Heart left ventricle (tissue), 16 donors: ENCODE data around the gene NEK10. TPM values are rescaled to one million over a fixed set of nuclear protein-coding genes. Genes with fewer than 3 reads are reported as not detected.

Source experiments
- ATAC-seq, 4 donors: fragments of 200-7000 bp; cut with Tn5 transposase; one replicate each; pipeline ENCODE4 v1.9.1; 2020 to 2022; ENCODE audit warnings: moderate library complexity in 4 of 4, mild to moderate bottlenecking in 3 of 4, moderate number of reproducible peaks in 1 of 4
- DNase-seq, 5 donors: peaks; one replicate each; pipeline ENCODE4 v3.0.0-alpha.2; 2020
- H3K27ac ChIP-seq, 12 donors: fragments of 200-600 bp; sonication (generic) in 4 of 12; one replicate each; pipeline versions ENCODE4 v1.5.0 to v1.8.0; 2016 to 2022; ENCODE audit warnings: mild to moderate bottlenecking in 2 of 12
- H3K27me3 ChIP-seq, 9 donors: fragments of 200-600 bp; sonication (generic) in 2 of 9; one replicate each; pipeline versions ENCODE4 v1.5.1 to v1.8.0; 2016 to 2022; ENCODE audit warnings: mild to moderate bottlenecking in 3 of 9
- H3K36me3 ChIP-seq, 9 donors: fragments of 200-600 bp; sonication (generic) in 2 of 9; one replicate each; pipeline versions ENCODE4 v1.5.0 to v1.8.0; 2018 to 2022; ENCODE audit warnings: mild to moderate bottlenecking in 2 of 9
- H3K4me1 ChIP-seq, 12 donors: fragments of 200-600 bp; sonication (generic) in 4 of 12; one replicate each; pipeline versions ENCODE4 v1.5.0 to v1.8.0; 2016 to 2022; ENCODE audit warnings: mild to moderate bottlenecking in 3 of 12
- H3K4me3 ChIP-seq, 12 donors: fragments of 200-600 bp; sonication (generic) in 4 of 12; one replicate each; pipeline versions ENCODE4 v1.5.0 to v1.8.0; 2017 to 2022; ENCODE audit warnings: mild to moderate bottlenecking in 9 of 12, moderate library complexity in 4 of 12
- H3K9me3 ChIP-seq, 12 donors: fragments of 200-600 bp; sonication (generic) in 4 of 12; one replicate each; pipeline versions ENCODE4 v1.5.0 to v1.8.0; 2016 to 2022; ENCODE audit warnings: mild to moderate bottlenecking in 1 of 12
- CTCF ChIP-seq, 12 donors: fragments of 200-600 bp; sonication (generic) in 4 of 12; IDR thresholded peaks; one replicate each; pipeline versions ENCODE4 v1.5.0 to v1.8.0; 2018 to 2022; ENCODE audit warnings: antibody characterized with exemption in 12 of 12, mild to moderate bottlenecking in 5 of 12
- POLR2A ChIP-seq, 2 donors: fragments of 450-650 bp; IDR thresholded peaks; one replicate each; pipeline ENCODE4 v1.6.1; 2017; ENCODE audit warnings: antibody characterized with exemption in 2 of 2, mild to moderate bottlenecking in 2 of 2, moderate library complexity in 2 of 2
- WGBS, 4 donors: extraction: QIAGEN DNeasy Blood & Tissue Kit in 2 of 4; methylation state at CpG; one replicate each; pipeline versions ENCODE4 v1.1.5 to v1.1.7; 2013 to 2018; 5-methylcytosine and 5-hydroxymethylcytosine counted together
- intact Hi-C, 10 donors: fragments of 100-400 bp; cut with DNase I; formaldehyde crosslinking; loops; one replicate each; pipeline versions ENCODE4 v1.11.1 to v1.14.2; 2022
- polyA plus RNA-seq, 2 donors: library from polyadenylated mRNA; stranded (reverse); fragments of 200-250 nt; gene quantifications; one replicate each; pipeline ENCODE4 v1.2.3, GENCODE V29; 2013
- total RNA-seq, 9 donors: library from RNA; depleted of rRNA in 2 of 9; stranded (reverse); fragments of >200 nt in 2 of 9; fragmentation: NEBNext Ultra II Directional in 3 of 9; extraction: Animal tissue kit (Norgen Biotek cat#: 25700) in 3 of 9; gene quantifications; one replicate each; pipeline versions ENCODE4 v1.1.0 to v1.2.4, GENCODE V29; 2016 to 2023
- donor health status: ischemic (EF 13 %, LVEDD 7.1; RV severe dilation, severe dysfunction).
- donor health status: healthy with polysubstance abuse.
- donor health status: DM: no; HTN: yes; CAD: no.
- donor health status: DM: no; HTN: no; CAD: no.
- donor health status: ischemic (EF 25% LVEDD 6.9; RV normal size, moderate dysfunction).
- donor health status: ischemic (EF 25% LVEDD 5.7; RV mildly dilated, moderate dysfunction).
- donor health status: healthy.
- donor health status: DM: yes; HTN: yes; CAD: no.
- donor health status: ischemic (EF 35%, LVEDD 5.7; RV mildly dilated, moderate dysfunction).
- donor health status: nonischemic (EF 11% LVEDD 7.7; RV severe dilation, severe dysfunction).
- donor health status: DM: yes; HTN: yes; CAD: no.
- donor health status: PGD.
- donor health status: ischemic (EF 29% LVEDD 5.4; RV normal size, mild dysfunction).
- donor health status: nonischemic (EF 23%, LVEDD 6.1; RV moderate dilation, normal function).

NEK10 gene
- total and polyA plus RNA-seq, 11 donors = 0.72 to 22.5 (median 7.1) TPM

DNA sequence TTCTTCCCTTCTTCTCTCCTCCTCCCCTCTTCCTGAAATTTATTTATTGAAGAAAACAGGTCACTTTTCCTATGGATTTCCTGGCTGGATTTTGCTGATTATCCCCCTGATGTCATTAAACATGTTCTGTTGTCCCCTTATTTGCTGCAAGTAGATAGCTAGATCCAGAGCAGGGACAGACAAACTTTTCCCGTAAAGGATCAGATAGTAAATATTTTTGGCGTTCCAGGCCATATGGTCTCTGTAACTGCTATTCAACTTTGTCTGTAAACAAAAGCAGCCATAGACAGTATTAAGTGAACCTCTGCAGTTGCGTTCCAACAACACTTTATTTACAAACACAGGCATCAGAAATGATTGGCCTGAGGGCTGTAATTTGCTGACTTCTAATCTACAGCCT is 241.3 kb downstream of the NEK10 start:
- ATAC-seq (no peak), DNase-seq (no peak)
- Histone ChIP-seq H3K4me1 (no peaks in the 10 kb centered on the region), H3K27ac (no peak overlapping the region), H3K27me3 (no peaks in the 10 kb centered on the region), H3K9me3 (no peaks in the 10 kb centered on the region), H3K36me3 (no peaks in the 10 kb centered on the region), H3K4me3 (no peak overlapping the region)
- intact Hi-C loops = no loop called here
- no peak for TF ChIP-seq POLR2A (IDR thresholded peaks at IDR 0.05)
- TF ChIP-seq CTCF (IDR thresholded peaks at IDR 0.05) = no peak
- 62 to 88% (median 70%) methylated on average over 3 of the region's 3 CpGs for WGBS, 4 donors

DNA sequence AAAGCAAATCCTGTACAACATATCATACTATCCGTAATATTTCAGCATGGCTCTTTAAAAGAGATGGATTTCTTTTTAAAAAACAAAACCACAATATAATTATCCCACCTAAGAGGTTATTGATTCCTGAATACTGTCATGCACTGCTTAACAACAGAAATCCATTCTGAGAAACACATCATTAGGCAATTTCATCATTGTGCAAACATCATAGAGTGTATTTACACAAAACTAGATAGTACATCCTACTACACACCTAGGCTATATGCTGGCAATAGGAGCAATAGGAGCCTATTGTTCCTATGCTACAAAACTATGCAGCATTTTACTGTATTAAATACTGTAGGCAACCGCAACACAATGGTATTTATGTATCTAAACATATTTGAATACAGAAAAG is 242.0 kb downstream of the NEK10 start:
- no peak for ATAC-seq
- no peak overlapping the region for H3K27ac ChIP-seq
- TF ChIP-seq POLR2A (IDR thresholded peaks at IDR 0.05) (no peak), CTCF (IDR thresholded peaks at IDR 0.05) (no peak)
- H3K9me3 ChIP-seq = no peaks in the 10 kb centered on the region
- no peaks in the 10 kb centered on the region for H3K27me3 ChIP-seq
- no peak for DNase-seq
- no peaks in the 10 kb centered on the region for H3K4me1 ChIP-seq
- WGBS, 4 donors = 90 to 97% (median 94%) methylated on average over 2 of the region's 2 CpGs
- H3K36me3 ChIP-seq = no peaks in the 10 kb centered on the region
- H3K4me3 ChIP-seq = no peak overlapping the region
- intact Hi-C loops = no loop called here

DNA sequence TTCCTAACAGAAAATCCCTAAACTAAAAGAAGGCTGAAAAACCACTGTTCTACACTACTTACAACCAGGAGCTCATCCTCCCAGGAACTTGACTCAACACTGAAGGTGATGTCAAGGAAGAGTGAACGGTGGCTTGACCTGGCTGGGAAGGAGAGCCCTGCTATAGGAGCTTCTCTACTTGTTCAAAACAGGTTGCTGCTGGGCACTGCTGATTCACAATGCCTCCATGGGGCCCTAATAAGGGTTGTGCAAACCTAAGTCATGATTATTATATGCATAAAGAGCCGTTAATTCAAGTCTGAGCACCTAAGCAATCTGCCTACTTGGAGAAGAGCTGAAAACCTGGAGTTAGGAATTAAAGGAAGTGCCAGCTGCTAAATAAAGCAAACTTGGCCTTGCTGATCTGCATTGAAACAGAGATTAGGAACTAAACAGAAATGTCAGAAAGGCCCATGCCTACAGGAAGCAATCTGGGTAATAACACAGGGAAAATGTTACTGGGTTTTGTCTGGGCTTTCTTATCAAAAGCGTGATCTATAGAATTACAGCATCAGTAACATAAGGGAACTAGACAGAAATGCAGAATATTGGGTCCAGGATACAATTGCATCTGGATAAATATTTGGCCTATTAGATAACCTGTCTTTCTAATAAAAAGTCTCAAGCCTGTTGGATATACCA is 243.2 kb downstream of the NEK10 start:
- intact Hi-C loops = no loop called here
- ATAC-seq (no peak), DNase-seq (no peak)
- no peaks in the 10 kb centered on the region for H3K9me3 ChIP-seq
- H3K4me3 ChIP-seq = no peak overlapping the region
- TF ChIP-seq POLR2A (IDR thresholded peaks at IDR 0.05) (no peak), CTCF (IDR thresholded peaks at IDR 0.05) (no peak)
- H3K36me3 ChIP-seq = no peaks in the 10 kb centered on the region
- no peaks in the 10 kb centered on the region for H3K4me1 ChIP-seq
- no peaks in the 10 kb centered on the region for H3K27me3 ChIP-seq
- WGBS, 4 donors = 84 to 93% (median 89%) methylated on average over 3 of the region's 3 CpGs
- no peak overlapping the region for H3K27ac ChIP-seq

- DNase-seq = no peak
- no peaks in the 10 kb centered on the region for H3K27me3 ChIP-seq
- H3K9me3 ChIP-seq = no peaks in the 10 kb centered on the region
- H3K27ac ChIP-seq = no peak overlapping the region
- intact Hi-C loops = no loop called here
- no peak overlapping the region for H3K4me3 ChIP-seq
- H3K4me1 ChIP-seq = peaks cover 0 to 4% (median 0%) of the 10 kb centered on the region in 12 donors
- peaks cover 0 to 8% (median 0%) of the 10 kb centered on the region in 9 donors for H3K36me3 ChIP-seq
- TF ChIP-seq CTCF (IDR thresholded peaks at IDR 0.05) = no peak
- ATAC-seq = no peak
- 46 to 63% (median 56%) methylated on average over 3 of the region's 3 CpGs for WGBS, 4 donors
Measured at GRCh38 chr3:27119639-27120038, 249.5 kb downstream of the NEK10 start.
